NCI-H446 (cell line): Measurements from ENCODE around the gene HNRNPF.

ENCODE experiments used
- DNase-seq, 2 experiments: peaks; one replicate each; lab custom pipeline; 2025; lab: John Stamatoyannopoulos, UW

Gene HNRNPF

DNA sequence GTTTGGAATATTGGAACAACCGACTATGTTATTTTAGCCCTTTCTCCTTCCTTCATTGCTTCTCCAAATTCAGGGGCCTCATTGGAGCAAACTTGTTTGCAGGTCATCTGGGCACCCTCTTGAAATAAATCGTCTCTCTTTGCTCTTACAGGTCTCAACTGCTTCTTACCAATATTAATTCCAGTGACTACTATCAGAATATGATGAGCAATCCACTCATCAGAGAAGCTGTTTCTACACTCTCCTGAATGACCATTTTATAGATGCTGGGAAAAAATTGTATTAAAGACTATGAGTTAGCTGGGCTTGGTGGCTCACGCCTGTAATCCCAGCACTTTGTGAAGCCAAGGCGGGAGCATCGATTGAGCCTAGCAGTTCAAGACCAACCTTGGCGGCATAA lies 12.5 kb upstream of the HNRNPF start:
- no peak for DNase-seq

DNA sequence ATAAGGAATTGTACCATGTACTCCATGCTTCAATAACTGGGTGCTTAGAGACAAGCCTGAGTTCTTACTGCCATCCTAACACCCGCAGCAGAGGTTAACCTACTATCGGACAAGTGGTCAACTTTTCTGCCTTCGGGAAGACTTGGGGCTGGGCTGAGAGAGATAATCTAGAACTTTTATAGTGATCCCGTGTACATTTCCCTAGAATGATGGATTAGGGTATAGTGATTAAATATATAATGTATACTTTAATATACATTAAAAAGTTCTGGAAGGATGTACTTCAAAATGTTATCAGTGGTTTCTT lies 12.2 kb upstream of the HNRNPF start:
- no peak for DNase-seq

DNA sequence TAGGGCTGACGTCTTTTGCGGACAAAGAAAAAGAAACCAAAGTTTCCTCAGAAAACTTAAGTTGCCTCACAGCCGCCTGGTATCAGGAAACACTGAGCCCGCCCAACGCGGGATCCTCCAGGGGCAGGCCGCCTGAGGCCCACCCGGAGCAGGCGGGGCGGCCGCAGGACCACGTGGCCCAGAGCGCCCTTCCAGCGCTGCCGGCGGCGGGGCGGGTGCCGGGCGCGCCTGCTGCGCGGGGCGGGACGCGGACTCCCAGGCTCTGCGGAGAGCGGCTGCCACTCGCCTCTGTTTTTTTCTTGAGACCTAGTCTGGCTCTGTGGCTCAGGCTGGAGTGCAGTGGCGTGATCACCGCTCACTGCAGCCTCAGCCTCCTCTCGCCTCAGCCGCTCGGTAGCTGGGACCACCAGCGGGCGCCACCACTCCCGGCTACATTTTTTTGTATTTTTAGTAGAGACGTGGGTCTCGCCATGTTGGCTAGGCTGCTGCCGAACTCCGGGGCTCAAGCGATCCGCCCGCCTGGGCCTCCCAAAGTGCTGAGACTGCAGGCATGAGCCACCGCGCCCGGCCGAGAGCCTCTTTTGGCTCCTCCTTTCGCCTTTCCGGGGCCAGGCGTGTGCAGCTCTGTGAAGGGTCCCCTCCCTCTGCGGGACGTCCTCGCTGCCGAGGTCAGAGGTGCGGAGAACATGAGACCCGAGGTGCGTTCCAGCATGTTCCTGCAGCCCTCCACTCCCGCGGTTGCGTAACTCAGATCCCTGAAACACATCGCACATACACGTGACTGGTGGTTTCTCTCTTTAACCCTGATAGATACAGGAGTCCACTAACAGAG lies 11.6 kb upstream of the HNRNPF start:
- no peak for DNase-seq

DNA sequence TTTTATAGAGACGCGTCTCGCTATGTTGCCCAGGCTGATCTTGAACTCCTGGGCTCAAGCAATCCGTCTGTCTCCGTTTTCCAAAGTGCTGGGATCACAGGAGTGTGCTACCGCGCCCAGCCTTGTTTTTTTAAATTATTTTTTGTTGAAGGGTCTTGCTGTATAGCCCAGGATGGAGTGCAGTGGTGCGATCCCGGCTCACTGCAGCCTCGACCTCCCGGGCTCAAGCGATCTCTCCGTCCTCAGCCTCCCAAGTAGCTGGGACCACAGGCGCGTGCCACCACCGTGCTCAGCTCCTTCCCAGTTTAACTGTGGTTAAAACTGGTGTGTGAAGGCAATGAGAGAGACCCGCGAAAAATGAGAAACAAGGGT lies 11.0 kb upstream of the HNRNPF start:
- no peak for DNase-seq

DNA sequence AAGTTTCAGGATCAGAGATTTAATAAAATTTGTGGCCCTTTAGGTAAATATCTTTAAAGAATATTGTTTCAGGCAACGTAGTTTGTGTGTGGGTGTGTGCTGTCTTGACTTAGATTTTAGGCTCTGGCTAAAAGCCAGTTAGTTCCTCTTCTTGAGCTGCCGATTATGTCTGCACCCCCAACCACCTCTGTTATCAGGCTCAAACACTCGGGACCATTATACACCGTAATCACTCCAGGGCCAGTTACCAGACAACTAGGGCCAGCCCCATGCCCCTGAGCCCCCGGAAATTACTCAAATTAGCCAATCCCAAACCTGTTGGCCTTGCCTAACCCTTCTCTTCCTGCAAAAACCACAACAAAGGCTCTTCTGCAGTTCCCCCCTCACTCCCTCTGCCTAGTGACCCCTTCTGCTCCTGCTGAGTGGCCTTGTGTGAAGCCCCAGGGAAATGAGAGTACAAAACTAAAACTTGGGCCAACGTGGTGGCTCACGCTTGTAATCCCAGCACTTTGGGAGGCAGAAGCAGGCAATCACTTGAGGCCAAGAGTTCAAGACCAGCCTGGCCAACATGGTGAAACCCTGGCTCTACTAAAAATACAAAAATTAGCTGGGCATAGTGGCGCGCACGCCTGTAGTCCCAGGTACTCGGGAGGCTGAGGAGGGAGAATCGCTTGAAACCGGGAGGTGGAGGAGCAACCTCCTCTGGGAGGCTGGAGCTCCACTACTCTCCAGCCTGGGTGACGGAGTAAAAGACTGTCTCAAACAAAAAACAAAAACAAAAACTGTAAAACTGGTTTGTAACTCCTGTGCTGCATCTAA lies 9.2 kb upstream of the HNRNPF start:
- DNase-seq = no peak

DNA sequence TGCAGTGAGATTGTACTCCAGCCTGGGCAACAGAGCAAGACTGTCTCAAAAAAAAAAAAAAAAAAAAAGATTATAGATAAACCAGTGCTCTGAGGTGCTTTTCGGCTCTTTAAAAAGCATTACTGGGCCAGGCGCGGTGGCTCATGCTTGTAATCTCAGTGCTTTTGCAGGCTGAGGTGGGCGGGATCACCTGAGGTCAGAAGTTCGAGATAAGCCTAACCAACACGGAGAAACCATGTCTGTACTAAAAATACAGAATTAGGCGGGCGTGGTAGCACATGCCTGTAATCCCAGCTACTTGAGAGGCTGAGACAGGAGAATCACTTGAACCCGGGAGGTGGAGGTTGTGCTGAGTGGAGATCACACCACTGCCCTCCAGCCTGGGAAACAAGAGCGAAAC lies 6.6 kb upstream of the HNRNPF start:
- no peak for DNase-seq

DNA sequence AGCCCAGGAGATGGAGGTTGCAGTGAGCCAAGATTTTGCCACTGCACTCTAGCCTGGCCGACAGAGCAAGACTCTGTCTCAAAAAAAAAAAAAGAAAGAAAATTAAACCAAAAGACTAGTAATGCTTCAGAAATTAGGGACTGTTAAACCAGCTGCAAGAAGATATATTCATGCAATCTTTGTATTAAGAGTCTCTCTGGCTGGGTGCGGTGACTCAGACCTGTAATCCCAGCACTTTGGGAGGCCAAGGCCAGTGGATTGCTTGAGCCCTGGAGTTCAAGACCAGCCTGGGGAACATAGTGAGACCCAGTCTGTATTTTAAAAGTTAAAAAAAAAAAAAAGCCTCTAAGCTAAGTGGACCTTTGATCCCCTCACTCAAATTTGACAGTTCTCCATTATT lies 2.5 kb upstream of the HNRNPF start:
- DNase-seq = no peak

DNA sequence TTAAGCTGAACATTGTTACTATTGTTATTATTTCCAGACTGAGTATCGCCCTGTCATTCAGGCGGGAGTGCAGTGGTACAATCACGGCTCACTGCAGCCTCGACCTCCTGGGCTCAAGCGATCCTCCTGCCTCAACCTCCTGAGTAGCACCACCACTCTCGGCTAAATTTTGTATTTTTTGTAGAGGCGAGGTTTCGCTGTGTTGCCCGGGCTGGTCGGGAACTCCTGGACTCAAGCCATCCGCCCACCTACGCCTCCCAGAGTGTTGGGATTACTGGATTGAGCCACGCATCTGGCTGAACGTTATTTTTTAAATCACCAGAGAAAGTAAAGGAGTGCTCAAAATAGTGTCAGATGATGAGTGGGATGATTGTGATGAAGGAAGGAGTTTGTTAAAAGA lies 1.4 kb upstream of the HNRNPF start:
- DNase-seq = no peak

DNA sequence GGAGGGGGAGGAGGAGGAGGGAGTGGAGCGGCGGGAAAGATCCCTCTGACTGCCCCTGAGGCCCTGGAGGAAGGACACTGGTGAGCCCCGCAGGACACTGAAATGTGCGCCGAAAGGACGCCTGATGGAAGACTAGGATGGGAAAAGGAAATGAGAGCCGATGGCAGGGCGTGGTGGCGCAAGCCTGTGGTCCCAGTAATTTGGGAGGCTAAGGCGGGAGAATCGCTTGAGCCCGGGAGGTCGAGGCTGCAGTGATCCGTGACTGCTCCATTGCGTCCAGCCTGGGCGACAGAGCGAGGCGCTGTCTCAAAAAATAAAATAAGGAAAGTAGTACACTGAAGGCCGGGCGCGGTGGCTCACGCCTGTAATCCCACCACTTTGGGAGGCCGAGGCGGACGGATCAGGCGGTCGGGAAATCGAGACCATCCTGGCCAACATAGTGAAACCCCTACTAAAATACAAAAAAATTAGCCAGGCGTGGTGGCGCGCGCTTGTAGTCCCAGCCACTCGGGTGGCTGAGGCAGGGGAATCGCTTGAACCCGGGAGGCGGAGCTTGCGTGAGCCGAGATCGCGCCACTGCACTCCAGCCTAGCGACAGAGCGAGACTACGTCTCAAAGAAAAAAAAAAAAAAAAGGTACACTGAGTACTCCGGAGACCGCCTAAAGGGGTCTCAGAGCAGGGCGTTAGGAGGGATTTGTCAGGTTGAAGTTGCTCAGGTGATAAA lies 561 bp upstream of the HNRNPF start:
- DNase-seq = no peak

DNA sequence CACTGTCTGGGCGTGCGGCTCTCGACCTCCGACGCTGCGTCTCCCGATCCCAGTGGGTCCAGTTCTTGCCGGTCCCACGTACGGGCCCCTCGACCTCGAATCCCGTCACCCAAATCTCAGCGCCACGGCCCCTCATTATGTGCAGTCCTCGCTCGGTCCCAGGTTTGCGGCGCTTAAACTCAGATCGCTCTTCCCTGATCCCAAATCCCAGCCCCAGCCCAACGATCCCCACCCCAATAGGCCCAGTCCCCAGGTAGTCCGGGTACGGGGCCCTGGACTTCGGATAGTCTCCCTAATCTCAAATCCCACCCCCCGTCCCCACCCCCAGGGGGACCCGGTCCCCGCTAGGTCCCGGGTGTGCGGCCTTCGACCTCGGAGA lies 666 bp downstream of the HNRNPF start:
- no peak for DNase-seq

DNA sequence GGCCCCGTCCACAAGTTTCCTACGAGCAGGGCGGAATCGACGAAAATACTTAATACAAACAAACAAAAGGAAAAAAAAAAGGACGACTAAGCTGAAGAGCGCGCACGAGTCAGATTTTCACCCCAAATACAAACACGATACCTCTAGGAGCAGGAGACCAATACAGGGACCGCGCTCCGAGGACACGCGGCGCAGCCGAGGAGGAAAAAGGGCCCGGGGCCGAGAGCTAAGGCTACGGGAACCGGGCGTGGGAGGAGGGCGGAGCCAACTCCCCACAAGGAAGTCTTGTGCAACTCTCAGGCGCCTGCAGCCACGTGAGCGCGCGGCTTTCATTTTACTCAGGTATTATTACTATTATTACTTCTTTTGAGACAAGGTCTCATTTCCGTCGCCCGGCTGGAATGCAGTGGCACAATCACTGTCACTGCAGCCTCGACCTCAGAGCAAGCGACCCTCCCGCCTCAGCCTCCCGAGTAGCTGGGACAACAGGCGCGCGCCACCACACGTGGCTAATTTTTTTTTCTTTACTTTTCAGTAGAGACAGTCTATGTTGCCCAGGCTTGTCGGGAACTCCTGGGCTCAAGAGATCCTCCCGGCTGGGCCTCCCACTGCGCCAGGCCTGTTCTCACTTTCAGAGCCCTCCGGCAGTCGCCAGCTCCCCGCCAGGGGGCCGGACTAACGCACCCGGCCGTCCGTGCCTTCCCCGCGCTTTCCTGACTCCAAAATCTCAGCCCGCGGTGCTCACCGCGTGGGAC lies 1.2 kb downstream of the HNRNPF start:
- DNase-seq = peak; percentile 21 to 62

DNA sequence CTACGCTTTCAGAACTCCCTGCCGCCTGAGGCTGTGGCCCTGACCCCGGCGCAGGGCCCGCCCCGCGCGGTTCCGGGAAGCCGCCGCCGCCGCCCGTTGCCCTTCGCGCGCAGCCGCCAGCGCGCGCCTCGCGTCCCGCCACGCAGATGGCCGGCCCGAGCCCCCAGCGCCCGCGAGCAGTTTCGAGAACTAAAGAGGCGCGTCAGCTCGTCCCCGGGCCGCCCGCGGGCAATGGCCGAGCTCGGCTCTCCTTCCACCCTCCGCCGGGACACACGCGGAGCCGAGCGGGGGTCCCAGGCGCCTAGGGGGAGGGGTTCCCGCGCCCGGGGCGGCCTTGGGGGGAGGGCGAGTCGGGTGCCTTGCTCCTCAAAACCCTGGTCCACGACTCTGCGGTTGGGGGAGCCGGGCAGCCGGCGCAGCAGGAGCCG lies 1.8 kb downstream of the HNRNPF start:
- DNase-seq = peak in 1 of 2 experiments; percentile 45

DNA sequence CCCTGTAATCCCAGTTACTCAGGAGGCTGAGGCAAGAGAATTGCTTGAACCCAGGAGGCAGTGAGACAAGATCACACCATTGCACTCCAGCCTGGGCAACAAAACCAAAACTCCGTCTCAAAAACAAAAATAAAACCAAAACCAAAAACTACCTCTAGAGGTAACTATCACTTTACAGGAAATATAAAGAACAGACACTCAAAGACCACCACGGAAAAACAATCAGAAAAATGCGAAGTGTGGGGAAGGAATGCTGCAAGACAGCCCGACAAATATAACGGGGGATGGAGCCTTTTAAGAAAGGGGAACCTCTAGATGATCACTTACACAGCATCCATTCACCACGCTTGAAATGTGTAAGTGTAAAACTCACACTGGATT lies 4.3 kb downstream of the HNRNPF start:
- no peak for DNase-seq

DNA sequence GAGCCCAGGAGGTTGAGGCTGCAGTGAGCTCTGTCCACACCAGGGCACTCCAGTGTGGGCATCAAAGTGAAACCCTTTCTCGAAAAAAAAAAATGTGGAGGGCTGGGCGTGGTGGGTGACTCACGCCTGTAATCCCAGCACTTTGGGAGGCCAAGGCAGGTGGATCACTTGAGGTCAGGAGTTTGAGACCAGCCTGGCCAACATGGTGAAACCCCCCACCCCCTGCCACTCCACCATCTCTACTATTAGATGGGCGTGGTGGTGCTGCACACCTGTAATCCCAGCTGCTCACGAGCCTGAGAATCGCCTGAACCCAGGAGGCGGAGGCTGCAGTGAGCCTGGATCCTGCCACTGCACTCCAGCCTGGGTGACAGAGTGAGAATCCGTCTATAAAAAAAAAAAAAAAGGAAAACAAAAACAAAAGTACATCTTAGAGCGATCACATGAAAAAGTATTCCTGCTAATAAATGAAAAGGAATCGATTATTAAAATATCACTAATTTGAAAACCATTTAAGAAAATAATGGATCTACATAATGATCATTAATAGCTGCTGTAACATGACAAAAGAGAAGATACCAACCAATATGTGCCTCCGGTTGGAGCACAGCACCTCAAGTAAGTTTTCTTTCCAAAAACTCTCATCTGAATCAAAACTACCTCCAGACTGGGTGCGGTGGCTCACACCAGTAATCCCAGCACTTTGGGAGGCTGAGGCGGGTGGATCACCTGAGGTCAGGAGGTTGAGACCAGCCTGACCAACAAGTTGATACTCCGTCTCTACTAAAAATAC lies 4.9 kb downstream of the HNRNPF start:
- no peak for DNase-seq

DNA sequence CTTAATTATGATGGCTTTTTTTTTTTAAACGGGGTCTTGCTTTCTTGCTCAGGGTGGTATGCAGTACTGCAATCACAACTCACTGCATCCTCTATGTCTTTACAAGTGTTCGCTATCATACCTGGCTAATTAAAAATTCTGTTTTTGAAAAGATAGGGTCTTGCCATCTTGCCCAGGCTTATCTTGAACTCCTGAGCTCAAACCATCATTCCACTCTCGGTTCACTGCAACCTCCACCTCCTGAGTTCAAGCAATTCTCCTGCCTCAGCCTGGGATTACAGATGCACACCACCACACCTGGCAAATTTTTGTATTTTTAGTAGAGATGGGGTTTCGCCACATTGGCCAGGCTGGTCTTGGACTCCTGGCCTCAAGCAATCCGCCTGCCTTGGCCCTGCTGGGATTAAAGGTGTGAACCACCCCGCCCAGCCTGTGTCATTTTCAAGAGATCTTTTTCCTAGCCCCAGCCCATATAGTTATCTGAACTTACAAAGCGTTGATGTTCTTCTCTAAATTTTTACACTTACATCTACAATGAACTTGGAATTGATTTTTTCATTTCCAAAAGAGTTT lies 6.0 kb downstream of the HNRNPF start:
- no peak for DNase-seq

DNA sequence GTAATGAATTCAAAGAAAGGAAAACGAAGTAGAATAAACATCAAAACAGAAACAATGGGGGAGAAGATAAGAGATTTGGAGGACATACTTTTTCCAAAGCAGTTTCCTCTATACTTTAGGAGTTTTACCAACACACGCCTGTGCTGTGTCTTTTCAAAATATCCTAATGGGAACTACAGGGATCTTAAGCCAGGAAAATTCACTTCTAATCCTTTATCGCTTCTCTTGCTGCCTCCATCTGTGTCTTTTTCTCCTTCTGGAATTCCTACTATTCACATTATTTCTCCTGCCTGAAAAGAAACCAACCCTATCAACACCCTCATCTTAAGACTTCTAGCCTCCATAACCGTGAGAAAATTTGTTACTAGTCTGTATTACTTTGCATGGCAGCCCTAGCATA lies 6.8 kb downstream of the HNRNPF start:
- no peak for DNase-seq

DNA sequence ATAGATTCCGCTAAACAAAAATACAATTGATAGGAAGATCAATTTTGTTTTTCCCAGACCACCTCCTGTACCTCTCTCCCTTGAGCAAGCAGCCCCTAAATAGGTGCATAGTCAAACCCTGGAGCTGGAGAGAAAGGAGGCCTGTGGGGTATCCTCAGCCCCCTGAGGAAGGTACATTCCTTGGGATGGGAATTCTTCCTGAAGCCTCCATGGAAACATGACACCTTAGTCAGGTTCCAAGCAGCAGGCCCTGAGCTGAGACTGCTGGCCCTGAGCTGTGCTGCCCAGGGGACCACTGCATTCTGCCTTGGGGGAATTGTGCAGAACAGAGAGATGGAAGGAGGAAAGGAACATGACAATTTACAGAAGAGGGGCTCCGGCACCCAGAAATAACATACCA lies 7.4 kb downstream of the HNRNPF start:
- no peak for DNase-seq

DNA sequence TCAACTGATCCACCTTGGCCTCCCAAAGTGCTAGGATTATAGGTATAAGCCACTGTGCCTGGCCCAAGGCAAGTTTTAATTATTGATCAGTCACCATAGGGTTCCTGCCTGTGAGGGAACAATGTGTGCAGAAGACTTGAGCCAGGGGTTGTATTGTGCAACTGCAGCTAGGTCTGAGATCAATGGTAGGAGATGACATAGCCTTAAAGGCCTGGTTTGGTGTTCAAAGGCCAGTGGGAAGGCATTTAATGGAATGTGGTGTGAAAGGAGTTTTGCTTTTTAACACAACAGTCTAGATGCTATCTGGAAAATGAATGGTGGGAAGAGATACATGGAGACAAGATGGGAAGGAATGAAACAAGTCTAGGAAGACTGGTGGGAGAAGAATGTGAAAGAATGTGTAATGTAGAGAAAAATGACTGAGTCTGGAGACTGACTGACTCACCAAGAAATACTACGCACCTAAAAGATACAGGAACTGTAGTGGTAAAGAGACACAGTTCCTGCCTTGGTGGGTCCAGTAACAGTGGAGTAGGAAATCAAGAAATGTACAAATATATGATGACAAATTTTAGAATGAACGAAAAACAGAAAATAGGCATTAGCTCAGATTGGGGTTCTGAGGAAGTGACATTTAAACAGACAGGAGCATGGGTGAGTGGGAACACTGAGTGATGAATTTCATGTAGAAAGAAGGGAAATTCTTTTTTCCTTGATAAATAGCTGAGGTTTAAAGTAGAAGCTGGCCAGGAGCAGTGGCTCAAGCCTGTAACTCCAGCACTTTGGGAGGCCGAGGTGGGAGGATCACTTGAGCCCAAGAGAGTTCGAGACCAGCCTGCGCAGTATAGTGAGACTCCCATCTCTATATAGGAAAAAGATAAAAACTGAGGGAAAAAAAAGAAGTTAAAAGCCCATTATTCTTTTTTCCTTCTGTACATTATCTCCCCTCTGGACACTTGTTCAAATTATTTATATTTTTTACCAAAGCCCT lies 9.4 kb downstream of the HNRNPF start:
- DNase-seq = no peak

DNA sequence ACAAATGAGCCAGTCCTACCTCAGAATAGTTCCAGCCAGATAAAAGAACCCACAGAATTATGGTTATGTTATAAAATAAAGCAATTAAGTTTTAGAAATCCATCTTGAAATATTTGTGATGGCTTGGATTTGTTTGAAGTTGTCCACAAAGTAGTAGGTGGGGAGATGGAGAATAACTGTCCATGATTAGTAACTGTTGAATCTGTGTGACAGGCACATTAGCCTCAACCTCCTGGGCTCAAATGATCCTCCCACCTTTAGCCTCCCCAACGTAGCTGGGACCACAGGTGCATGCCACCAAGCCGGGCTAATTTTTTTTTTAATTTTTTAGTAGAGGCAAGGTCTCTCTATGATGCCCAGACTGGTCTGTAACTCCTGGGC lies 10.1 kb downstream of the HNRNPF start:
- DNase-seq = no peak
